HAP-1 (cell line): ENCODE data around the gene SCAMP1.
A peak's percentile ranks its signal among the peaks of the same experiment; 100 is the strongest.

ENCODE experiments used
- DNase-seq, 2 experiments: peaks; one replicate each; pipeline ENCODE4 v3.0.0-alpha.2; 2016 to 2020; ENCODE audit warnings: low spot score in 2 of 2
- H3K27me3 ChIP-seq: fragments of 250-450 bp; sonication (Bioruptor Pico); 2 replicates; pipeline ENCODE4 v1.5.1; 2020; ENCODE audit warnings: low read depth, mild to moderate bottlenecking, moderate library complexity
- H3K36me3 ChIP-seq: fragments of 250-450 bp; sonication (Bioruptor Pico); replicated peaks from 2 replicates; pipeline ENCODE4 v1.5.1; 2020; ENCODE audit warnings: mild to moderate bottlenecking
- H3K4me1 ChIP-seq: fragments of 250-450 bp; sonication (Bioruptor Pico); 2 replicates; pipeline ENCODE4 v1.5.1; 2020; ENCODE audit warnings: mild to moderate bottlenecking
- H3K4me3 ChIP-seq: fragments of 250-450 bp; sonication (Bioruptor Pico); 2 replicates; pipeline ENCODE4 v1.5.1; 2020; ENCODE audit warnings: mild to moderate bottlenecking, moderate library complexity
- H3K9me3 ChIP-seq: fragments of 250-450 bp; sonication (Bioruptor Pico); 2 replicates; pipeline ENCODE4 v1.5.1; 2020; ENCODE audit warnings: mild to moderate bottlenecking, moderate library complexity
- in situ Hi-C: fragments of 300-500 bp; cut with MboI; formaldehyde crosslinking; loops from 3 replicates; pipeline ENCODE4 v1.14.3; 2020; ENCODE audit warnings: low sequenced_read_pairs, inconsistent platforms, mixed read lengths

The SCAMP1 gene, protein sequence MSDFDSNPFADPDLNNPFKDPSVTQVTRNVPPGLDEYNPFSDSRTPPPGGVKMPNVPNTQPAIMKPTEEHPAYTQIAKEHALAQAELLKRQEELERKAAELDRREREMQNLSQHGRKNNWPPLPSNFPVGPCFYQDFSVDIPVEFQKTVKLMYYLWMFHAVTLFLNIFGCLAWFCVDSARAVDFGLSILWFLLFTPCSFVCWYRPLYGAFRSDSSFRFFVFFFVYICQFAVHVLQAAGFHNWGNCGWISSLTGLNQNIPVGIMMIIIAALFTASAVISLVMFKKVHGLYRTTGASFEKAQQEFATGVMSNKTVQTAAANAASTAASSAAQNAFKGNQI

DNA sequence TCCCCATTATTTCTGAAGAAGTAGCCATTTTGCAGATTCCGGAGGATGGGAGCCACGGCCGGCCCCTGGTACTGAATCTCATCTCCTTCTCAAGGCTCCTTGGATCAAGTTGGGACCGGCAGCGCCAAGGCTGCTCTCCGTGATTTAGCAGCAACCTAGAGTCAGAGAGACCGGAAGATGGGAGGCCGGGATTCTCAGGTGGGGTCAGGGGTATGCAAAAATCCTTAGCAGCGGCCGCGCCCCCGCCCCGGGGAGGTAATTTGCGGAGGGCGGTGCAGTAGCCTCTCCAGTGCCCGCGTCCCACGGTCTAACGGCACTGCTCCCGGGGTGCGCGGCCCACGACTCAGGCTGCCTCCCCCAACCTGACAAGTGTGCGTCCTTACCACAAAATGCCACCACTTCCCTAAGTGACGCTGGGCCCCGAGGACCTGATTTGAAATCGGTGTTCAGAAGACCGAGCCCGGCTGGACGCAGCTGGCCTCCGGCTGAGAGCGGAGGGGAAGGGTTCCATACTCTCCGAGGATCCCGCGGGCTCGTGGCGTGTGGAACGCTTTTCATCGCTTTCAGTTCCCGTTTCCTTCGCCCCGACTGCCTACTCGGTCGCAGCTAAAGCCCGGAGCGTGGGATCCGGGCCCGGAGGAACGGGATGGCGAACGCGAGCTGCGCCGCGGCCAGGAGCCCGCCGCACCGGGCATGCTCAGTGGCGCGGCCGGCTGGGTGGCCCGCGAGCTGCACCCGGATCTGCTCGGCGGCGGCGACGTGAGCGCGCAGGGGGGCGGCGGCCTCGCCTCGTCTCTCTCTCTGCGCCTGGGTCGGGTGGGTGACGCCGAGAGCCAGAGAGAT is at the start of gene SCAMP1:
SCAMP1 (plus strand) TSS at position 787 of the 843 bp plus-strand sequence; CDS start at position 842, 55 bp downstream.
- H3K4me3 ChIP-seq = peak within 1 kb of the TSS; percentile 92
- DNase-seq = peak; percentile 89 to 92
- H3K27me3 ChIP-seq = no peaks in the 10 kb centered on the region
- in situ Hi-C loops = loop anchor here (5.0 kb wide), 1 partner anchor 63 kb away; no protein-coding TSS in a partner anchor
- H3K9me3 ChIP-seq = no peaks in the 10 kb centered on the region
- H3K4me1 ChIP-seq = peaks cover 40% of the 10 kb centered on the region
- no peaks in the 10 kb centered on the region for H3K36me3 ChIP-seq

DNA sequence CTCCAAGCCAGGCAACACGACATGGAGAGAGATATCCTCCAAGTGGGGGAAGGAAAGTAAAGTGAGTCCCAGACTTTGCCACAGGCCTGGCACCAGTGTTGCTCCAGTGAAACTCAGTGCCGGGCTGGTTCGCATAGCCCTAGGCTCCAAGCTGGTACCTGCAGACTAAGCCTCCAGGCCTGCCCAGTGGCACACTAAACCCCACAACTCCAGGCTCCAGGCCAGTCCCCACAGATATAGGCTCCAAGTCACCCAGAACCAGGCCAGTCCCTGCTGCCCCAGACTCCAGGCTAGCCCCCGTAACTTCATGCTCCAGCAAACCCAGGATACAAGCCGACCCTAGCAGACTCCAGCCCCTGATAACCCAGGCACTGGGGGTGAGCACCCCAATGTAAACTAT is 42.9 kb upstream of the SCAMP1 start:
- in situ Hi-C loops = no loop called here
- Histone ChIP-seq H3K36me3 (no peaks in the 10 kb centered on the region), H3K9me3 (no peaks in the 10 kb centered on the region), H3K4me1 (peaks cover 14% of the 10 kb centered on the region), H3K27me3 (no peaks in the 10 kb centered on the region), H3K4me3 (no peak overlapping the region)
- DNase-seq = no peak

DNA sequence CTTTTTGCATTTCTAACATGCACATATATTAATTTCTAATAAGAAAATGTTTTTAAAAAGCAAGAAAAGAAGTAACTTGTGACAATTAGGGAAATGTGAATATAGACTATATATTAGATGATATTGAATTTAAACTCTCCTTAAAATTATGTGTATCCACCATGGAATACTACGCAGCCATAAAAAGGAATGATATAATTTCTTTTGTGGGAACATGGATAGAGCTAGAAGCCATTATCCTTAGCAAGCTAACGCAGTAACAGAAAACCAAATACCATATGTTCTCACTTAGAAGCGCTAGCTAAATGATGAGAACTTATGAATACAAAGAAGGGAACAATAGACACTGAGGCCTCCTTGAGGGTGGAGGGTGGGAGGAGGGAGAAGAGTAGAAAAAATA is 42.1 kb upstream of the SCAMP1 start:
- in situ Hi-C loops = no loop called here
- no peaks in the 10 kb centered on the region for H3K27me3 ChIP-seq
- H3K4me1 ChIP-seq = peaks cover 14% of the 10 kb centered on the region
- H3K9me3 ChIP-seq = no peaks in the 10 kb centered on the region
- no peaks in the 10 kb centered on the region for H3K36me3 ChIP-seq
- H3K4me3 ChIP-seq = no peak overlapping the region
- no peak for DNase-seq

DNA sequence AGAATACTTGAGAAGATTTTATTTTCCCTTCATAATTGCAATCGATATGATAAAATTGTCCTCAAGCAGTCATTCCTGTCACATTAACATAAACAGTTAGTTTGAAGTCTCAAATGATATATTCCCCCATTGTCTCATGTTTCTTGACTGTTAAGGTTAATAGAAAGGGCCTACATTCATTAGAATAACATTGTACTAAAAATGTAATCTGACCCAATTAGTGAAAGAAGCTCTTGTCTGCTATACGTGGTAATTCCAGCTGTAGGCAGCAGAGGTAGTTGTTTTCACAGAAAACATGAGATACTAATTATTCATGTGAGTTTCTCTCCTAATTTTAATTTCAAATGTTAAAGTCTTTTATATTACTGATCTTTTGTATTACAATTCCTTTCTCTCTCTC is 40.0 kb upstream of the SCAMP1 start:
- in situ Hi-C loops = no loop called here
- Histone ChIP-seq H3K36me3 (no peaks in the 10 kb centered on the region), H3K4me1 (peaks cover 14% of the 10 kb centered on the region), H3K9me3 (no peaks in the 10 kb centered on the region), H3K27me3 (no peaks in the 10 kb centered on the region), H3K4me3 (no peak overlapping the region)
- DNase-seq = peak; percentile 40 to 85

DNA sequence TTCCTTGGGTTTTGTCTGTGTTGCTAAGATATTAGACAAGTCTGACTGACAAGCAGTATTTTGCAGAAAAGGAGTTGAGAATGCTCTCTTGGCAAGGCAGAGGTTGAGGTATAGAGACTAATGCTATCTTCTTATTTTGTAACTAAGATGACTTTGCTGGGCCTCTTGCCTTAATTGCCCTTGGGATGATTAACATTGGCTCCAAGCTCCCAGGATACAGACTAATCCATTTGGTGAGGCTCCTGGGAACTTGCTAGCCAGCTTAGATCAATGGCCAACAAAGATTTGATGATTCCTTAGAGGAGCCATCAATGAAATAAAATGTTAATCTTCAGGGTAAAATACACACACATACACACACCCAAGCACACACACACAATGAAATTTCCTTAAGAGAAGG is 37.2 kb upstream of the SCAMP1 start:
- DNase-seq = no peak
- in situ Hi-C loops = no loop called here
- H3K4me1 ChIP-seq = peaks cover 16% of the 10 kb centered on the region

DNA sequence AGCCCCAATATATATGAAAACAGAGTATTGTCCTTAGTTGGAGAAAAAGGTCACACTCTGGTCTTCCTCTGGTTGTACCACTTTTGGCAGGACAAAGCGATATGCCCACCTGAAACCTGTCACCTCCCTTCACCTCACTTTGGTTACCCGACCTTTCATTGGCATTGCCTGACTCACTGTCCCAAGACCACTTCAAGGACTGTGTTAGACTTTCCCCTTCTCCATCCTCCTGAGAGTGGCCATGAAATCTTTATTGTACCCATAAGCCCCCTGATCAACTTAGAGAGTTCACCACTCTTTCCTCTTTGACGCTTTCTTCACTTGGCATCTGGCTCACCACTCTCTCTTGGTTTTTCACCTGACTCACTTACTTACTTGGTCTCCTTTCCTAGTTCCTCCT is 33.5 kb upstream of the SCAMP1 start:
- Histone ChIP-seq H3K4me3 (no peak overlapping the region), H3K9me3 (no peaks in the 10 kb centered on the region), H3K4me1 (peaks cover 25% of the 10 kb centered on the region), H3K36me3 (no peaks in the 10 kb centered on the region), H3K27me3 (no peaks in the 10 kb centered on the region)
- in situ Hi-C loops = no loop called here
- DNase-seq = no peak

More for the DNA sequence above, 37.2 kb upstream of the SCAMP1 start:
- Histone ChIP-seq H3K4me3 (no peak overlapping the region), H3K36me3 (no peaks in the 10 kb centered on the region), H3K27me3 (no peaks in the 10 kb centered on the region), H3K9me3 (no peaks in the 10 kb centered on the region)

DNA sequence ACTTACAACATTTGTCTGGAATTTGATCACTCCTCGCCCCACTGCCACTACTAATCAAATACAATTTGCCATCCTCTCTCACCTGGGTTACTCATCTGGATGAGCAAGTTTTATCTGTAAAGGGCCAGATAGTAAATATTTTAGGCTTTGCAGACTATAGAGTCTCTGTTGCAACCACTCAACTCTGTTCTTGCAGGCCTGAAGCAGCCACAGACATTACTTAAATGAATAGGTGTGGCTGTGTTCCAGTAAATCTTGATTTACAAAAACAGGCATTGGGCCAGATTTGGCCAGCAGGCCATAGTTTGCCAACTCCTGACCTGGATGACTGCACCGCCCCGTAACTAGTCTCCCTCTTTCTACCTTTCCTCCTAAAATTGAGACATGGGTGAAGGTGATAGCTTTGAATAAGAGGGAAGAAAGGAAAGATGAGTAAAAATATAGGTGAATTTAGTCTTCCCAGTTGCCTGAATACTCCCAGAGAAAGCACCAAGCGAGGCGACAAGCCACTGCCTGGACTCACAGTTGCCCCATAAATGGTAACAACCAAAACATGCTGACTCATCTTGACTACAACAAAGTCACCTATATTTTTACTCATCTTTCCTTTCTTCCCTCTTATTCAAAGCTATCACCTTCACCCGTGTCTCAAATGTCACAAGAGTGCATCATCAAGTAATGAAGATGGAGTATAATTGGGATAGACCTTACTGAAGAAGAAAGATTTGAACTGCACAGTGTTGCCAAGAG is 32.5 kb upstream of the SCAMP1 start:
- in situ Hi-C loops = no loop called here
- DNase-seq = no peak
- Histone ChIP-seq H3K27me3 (no peaks in the 10 kb centered on the region), H3K36me3 (no peaks in the 10 kb centered on the region), H3K4me1 (peaks cover 28% of the 10 kb centered on the region), H3K4me3 (no peak overlapping the region), H3K9me3 (no peaks in the 10 kb centered on the region)

DNA sequence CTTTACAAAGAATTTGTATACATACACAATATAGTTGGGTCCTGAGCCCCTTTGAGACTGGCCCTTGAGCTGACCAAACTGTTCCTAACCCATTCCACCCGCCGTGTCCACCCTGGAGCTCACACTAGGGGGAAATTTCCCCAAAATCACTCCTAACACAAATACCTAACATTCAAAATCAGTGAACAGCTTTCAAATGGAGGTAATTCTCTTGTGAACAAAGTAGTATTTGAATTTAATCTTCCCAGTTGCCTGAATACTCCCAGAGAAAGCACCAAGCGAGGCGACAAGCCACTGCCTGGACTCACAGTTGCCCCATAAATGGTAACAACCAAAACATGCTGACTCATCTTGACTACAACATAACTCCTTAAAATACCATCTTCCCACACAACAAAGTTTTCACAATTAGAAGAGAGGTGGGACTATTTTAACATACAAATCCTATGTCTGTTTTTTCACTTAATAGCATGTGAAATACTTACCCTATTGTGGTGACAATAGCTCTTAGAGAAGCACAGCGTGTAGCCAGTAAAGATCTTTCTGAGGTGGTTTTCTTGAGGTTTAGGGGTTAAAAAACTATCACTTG is 31.7 kb upstream of the SCAMP1 start:
- peak in 1 of 2 experiments; percentile 72 for DNase-seq
- Histone ChIP-seq H3K4me3 (no peak overlapping the region), H3K27me3 (no peaks in the 10 kb centered on the region), H3K36me3 (no peaks in the 10 kb centered on the region), H3K4me1 (peaks cover 28% of the 10 kb centered on the region), H3K9me3 (no peaks in the 10 kb centered on the region)
- in situ Hi-C loops = no loop called here

DNA sequence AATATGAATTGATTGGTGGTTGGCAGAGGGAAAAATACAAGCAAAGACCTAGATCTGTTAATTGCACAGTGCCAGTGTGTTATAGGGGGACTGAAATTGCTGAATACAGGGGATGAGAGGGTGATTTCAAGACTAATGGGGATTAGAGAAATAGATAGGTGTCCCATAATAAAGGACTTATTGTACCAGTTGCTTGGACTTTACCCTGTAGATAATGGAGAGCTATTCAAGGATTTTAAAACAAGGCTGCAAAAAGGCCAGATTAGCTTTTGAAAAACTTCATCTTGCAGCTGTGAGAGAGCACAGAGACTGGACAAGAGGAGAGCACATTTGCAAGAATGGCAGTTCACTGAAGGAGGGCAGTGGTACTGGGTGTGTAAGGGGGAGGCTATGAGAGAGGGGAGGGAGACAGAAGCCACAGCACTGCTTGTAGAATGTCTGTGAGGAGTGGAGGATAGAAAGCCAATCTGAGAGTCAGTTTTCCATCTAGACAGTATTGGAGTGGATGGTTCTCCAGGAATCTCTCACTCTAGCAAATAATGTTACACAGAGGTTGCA is 28.8 kb upstream of the SCAMP1 start:
- no peaks in the 10 kb centered on the region for H3K36me3 ChIP-seq
- no peaks in the 10 kb centered on the region for H3K27me3 ChIP-seq
- no peak overlapping the region for H3K4me3 ChIP-seq
- peak; percentile 79 to 97 for DNase-seq
- in situ Hi-C loops = no loop called here
- no peaks in the 10 kb centered on the region for H3K9me3 ChIP-seq
- H3K4me1 ChIP-seq = peaks cover 28% of the 10 kb centered on the region

DNA sequence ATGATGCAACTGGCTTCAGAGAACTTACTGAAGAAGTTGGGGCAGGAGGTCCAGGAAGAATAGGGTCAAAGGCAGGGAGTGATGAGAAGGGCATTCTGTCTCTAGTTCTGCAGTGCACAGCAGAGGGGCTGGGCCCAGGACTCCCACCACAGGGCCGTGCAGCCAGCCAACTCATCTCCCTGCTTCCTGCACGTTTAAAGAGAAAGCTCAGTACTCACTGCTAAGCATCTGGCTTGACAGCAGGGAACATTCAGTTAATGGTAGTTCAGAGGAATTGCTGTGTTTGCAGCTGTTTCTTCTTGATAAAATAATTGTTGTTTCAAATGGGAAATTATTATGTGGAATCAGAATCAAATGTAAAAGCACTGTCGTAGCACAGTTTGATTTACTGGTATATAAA is 25.6 kb upstream of the SCAMP1 start:
- no peaks in the 10 kb centered on the region; the same call in 1 of the 2 replicates for H3K9me3 ChIP-seq
- H3K27me3 ChIP-seq = no peaks in the 10 kb centered on the region
- no peak overlapping the region for H3K4me3 ChIP-seq
- no peak for DNase-seq
- H3K36me3 ChIP-seq = no peaks in the 10 kb centered on the region
- peaks cover 13% of the 10 kb centered on the region for H3K4me1 ChIP-seq
- in situ Hi-C loops = no loop called here

DNA sequence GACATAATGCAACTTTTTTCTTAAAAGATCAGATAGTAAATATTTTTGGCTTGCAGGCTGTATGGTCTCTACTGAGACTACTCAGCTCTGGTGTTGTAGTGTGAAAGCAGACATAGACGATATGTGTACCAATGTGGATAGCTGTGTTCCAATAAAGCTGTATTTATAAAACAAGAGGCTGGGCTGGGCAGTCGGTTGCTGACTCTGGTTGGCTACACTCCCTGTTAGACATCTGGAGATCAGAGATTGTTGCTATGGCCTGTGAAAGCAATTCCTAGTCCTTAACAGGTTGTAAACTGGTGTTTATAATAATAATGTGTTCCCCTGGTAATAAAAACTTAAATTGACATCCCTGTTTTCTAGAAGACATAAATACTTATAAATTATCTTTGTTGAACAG is 24.4 kb upstream of the SCAMP1 start:
- no peak overlapping the region for H3K4me3 ChIP-seq
- H3K36me3 ChIP-seq = no peaks in the 10 kb centered on the region
- in situ Hi-C loops = no loop called here
- no peak for DNase-seq
- no peaks in the 10 kb centered on the region for H3K27me3 ChIP-seq
- H3K9me3 ChIP-seq = no peaks in the 10 kb centered on the region; the same call in 1 of the 2 replicates
- peaks cover 12% of the 10 kb centered on the region for H3K4me1 ChIP-seq

DNA sequence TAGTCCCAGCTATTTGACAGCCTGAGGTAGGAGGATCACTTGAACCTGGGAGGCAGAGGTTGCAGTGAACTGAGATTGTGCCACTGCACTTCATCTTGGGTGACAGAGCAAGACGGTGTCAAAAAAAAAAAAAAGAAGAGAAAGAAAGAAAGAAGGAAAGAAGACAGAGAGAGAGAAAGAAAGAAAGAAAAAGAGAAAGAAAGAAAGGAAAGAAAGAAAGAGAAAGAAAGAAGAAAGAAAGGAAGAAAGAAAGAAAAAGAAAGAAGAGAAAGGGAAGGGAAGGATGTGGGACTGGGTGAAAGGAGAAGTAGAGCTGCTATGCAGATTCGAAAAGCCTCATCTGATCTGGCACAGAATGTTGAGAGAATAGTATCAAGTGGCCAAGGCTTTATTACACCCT is 23.7 kb upstream of the SCAMP1 start:
- H3K4me1 ChIP-seq = peaks cover 12% of the 10 kb centered on the region
- H3K9me3 ChIP-seq = no peaks in the 10 kb centered on the region; the same call in 1 of the 2 replicates
- DNase-seq = no peak
- no peak overlapping the region for H3K4me3 ChIP-seq
- H3K27me3 ChIP-seq = no peaks in the 10 kb centered on the region
- H3K36me3 ChIP-seq = no peaks in the 10 kb centered on the region
- in situ Hi-C loops = no loop called here
